Natural killer cell (primary cell): ENCODE measurements around the gene SLC51A. TPM values are rescaled to one million over a fixed set of nuclear protein-coding genes. Genes with fewer than 3 reads are reported as not detected.
"Not testable (repeated sequence)": the region's sequence is repeated elsewhere in the genome, so short reads cannot be mapped to it uniquely, and the experiment has no call there.

Experiments used
- ATAC-seq, 3 donors: fragments of 150-1000 bp in 2 of 3; fragments of 200-7000 bp in 1 of 3; cut with Tn5 transposase; 1 replicate in 1 of 3; 2 replicates in 2 of 3; pipeline ENCODE4 v1.10.0; 2021; ENCODE audit warnings: mild to moderate bottlenecking in 2 of 3, moderate library complexity in 2 of 3
- DNase-seq, 2 donors: peaks; one replicate each; pipeline versions ENCODE4 v3.0.0 to v3.0.0-alpha.2; 2013 to 2021; ENCODE audit warnings: mixed read lengths in 1 of 2
- H3K27ac ChIP-seq: one replicate; pipeline ENCODE4 v1.5.1; 2013; ENCODE audit warnings: mild to moderate bottlenecking, low read length
- H3K27me3 ChIP-seq: one replicate; pipeline ENCODE4 v1.6.1; 2013; ENCODE audit warnings: low read length; ENCODE audit not compliant: control insufficient read depth, insufficient read depth
- H3K36me3 ChIP-seq: one replicate; pipeline ENCODE4 v1.6.1; 2013; ENCODE audit warnings: low read length; ENCODE audit not compliant: control insufficient read depth, insufficient read depth
- H3K4me1 ChIP-seq: one replicate; pipeline ENCODE4 v1.6.1; 2013; ENCODE audit warnings: low read length; ENCODE audit not compliant: control insufficient read depth, insufficient read depth
- H3K4me3 ChIP-seq: one replicate; pipeline ENCODE4 v1.5.1; 2013; ENCODE audit warnings: low read length
- H3K9me3 ChIP-seq: one replicate; pipeline ENCODE4 v1.6.1; 2013; ENCODE audit warnings: low read length; ENCODE audit not compliant: control insufficient read depth, insufficient read depth
- H3K27ac Mint-ChIP-seq, 2 donors: one replicate each; pipeline ENCODE4 v1.8.0; 2022; ENCODE audit warnings: mild to moderate bottlenecking in 2 of 2, mixed read lengths in 2 of 2, moderate library complexity in 1 of 2
- H3K27me3 Mint-ChIP-seq, 2 donors: one replicate each; pipeline ENCODE4 v1.8.0; 2022; ENCODE audit warnings: low read depth in 2 of 2, mixed read lengths in 2 of 2
- H3K36me3 Mint-ChIP-seq: one replicate; pipeline ENCODE4 v1.8.0; 2022; ENCODE audit warnings: mixed read lengths
- H3K4me1 Mint-ChIP-seq, 2 donors: one replicate each; pipeline ENCODE4 v1.8.0; 2022; ENCODE audit warnings: mixed read lengths in 2 of 2
- H3K4me3 Mint-ChIP-seq: one replicate; pipeline ENCODE4 v1.8.0; 2022; ENCODE audit warnings: mild to moderate bottlenecking, moderate library complexity, mixed read lengths
- H3K9me3 Mint-ChIP-seq, 2 donors: one replicate each; pipeline ENCODE4 v1.8.0; 2022; ENCODE audit warnings: mixed read lengths in 2 of 2
- WGBS: methylation state at CpG from one replicate; pipeline ENCODE4 v1.1.7; 2013; ENCODE audit warnings: missing lambda C conversion rate; ENCODE audit not compliant: insufficient coverage; 5-methylcytosine and 5-hydroxymethylcytosine counted together
- intact Hi-C: fragments of 100-400 bp; cut with micrococcal nuclease; formaldehyde crosslinking; loops from one replicate; pipeline ENCODE4 v1.14.2; 2022
- total RNA-seq, 4 donors: library from RNA; stranded (reverse); fragments of 120-200 nt in 1 of 4; gene quantifications; one replicate each; pipeline versions ENCODE4 v1.2.3 to v1.2.4, GENCODE V29; 2013 to 2022
- TF ChIP-seq, protein P1 (sequence below): fragments of 200-600 bp; IDR thresholded peaks from one replicate; pipeline ENCODE4 v1.8.0; 2022; ENCODE audit warnings: antibody characterized with exemption

SLC51A gene
- total RNA-seq = not detected
- total RNA-seq (2013) = not detected

DNA sequence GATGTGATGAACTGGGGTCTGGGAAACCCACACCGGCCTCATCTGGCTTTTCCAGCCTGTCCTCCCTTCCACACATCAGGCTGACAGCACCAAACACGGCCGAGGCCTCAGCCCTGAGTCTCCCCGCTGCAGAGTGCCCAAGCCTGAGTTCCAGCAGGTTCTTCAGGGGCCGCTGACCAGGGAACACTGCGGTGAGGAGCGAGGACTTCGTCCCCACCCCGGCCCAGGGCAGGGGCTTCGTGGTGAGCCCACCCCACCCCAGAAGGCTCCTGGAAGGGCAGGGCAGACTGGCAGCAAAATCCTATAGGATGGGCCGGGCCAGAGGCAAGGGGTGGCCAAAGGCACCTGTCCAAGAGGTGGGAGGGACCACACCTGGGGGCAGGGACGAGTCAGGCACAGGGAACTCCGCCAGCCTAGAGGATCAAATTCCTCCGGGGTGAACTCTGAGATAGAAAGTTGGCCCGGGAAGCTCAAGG, at the start of gene SLC51A:
Gene SLC51A, plus strand, starts transcription at position 446 of the 476 bp plus-strand sequence. CDS start 179 bp downstream, outside the sequence.
- Mint-ChIP-seq H3K4me3 (peak within 1 kb of the TSS; percentile 7), H3K9me3 (no peaks in the 10 kb centered on the region)
- no peak within 1 kb of the TSS for H3K27ac ChIP-seq

GRCh38 chr3:196166741-196167140, 49.6 kb upstream of the SLC51A start:
- WGBS = 95% methylated on average over 7 of the region's 7 CpGs
- Histone ChIP-seq H3K4me1 (peaks cover 9% of the 10 kb centered on the region), H3K27me3 (no peaks in the 10 kb centered on the region), H3K36me3 (no peaks in the 10 kb centered on the region), H3K4me3 (no peak overlapping the region), H3K27ac (no peak overlapping the region), H3K9me3 (no peaks in the 10 kb centered on the region)
- H3K27me3 Mint-ChIP-seq = no peaks in the 10 kb centered on the region
- H3K27ac Mint-ChIP-seq = no peak overlapping the region
- no peaks in the 10 kb centered on the region for H3K4me1 Mint-ChIP-seq
- no peaks in the 10 kb centered on the region for H3K9me3 Mint-ChIP-seq
- DNase-seq = no peak
- ATAC-seq = no peak
- H3K4me3 Mint-ChIP-seq = no peak overlapping the region
- intact Hi-C loops = no loop called here
- H3K36me3 Mint-ChIP-seq = no peaks in the 10 kb centered on the region
- TF ChIP-seq, protein P1, sequence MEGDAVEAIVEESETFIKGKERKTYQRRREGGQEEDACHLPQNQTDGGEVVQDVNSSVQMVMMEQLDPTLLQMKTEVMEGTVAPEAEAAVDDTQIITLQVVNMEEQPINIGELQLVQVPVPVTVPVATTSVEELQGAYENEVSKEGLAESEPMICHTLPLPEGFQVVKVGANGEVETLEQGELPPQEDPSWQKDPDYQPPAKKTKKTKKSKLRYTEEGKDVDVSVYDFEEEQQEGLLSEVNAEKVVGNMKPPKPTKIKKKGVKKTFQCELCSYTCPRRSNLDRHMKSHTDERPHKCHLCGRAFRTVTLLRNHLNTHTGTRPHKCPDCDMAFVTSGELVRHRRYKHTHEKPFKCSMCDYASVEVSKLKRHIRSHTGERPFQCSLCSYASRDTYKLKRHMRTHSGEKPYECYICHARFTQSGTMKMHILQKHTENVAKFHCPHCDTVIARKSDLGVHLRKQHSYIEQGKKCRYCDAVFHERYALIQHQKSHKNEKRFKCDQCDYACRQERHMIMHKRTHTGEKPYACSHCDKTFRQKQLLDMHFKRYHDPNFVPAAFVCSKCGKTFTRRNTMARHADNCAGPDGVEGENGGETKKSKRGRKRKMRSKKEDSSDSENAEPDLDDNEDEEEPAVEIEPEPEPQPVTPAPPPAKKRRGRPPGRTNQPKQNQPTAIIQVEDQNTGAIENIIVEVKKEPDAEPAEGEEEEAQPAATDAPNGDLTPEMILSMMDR = no peak

More for the DNA sequence above, at the start of gene SLC51A:
- Histone ChIP-seq H3K9me3 (no peaks in the 10 kb centered on the region), H3K36me3 (no peaks in the 10 kb centered on the region), H3K27me3 (no peaks in the 10 kb centered on the region), H3K4me3 (no peak within 1 kb of the TSS), H3K4me1 (peaks cover 21% of the 10 kb centered on the region)
- DNase-seq (no peak), ATAC-seq (no peak)
- TF ChIP-seq, protein P1 = no peak
- 82% methylated on average over 15 of the region's 15 CpGs for WGBS
- intact Hi-C loops = no loop called here
- Mint-ChIP-seq H3K27me3 (no peaks in the 10 kb centered on the region), H3K36me3 (no peaks in the 10 kb centered on the region), H3K27ac (peak within 1 kb of the TSS in 1 of 2 donors; percentile 15), H3K4me1 (peaks cover 14 to 16% of the 10 kb centered on the region in 2 donors)

DNA sequence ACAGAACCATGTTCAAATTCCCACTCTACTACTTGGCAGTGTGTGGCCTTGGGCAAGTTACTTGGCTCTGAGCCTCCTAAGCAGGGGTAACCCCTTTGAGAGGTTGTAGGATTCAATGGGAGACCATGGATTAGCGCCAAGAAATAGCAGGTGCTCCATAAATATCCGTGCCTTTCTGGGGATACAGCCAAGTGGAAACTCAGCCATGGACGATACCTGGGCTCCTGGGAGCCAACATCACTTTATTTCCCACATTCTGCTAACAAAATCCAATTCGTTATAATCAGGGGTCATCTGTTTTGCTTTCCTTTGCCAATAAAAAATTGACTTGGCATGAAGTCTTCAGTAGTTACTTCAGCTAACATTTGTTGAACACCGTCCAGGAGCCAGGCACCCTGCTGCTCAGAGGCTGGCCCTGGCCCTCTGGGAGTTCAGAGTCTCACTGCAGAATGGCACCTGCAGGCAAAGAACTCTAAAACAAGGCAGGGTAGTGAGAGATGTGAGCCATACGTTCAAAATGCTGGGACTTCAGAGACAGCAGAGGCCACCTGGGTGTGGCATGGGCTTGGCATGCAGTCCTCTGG, 47.4 kb upstream of the SLC51A start:
- DNase-seq (no peak), ATAC-seq (no peak)
- TF ChIP-seq, protein P1 = no peak
- intact Hi-C loops = no loop called here
- H3K36me3 Mint-ChIP-seq = no peaks in the 10 kb centered on the region
- H3K27ac Mint-ChIP-seq = no peak overlapping the region
- 90% methylated on average over 6 of the region's 6 CpGs for WGBS
- Histone ChIP-seq H3K9me3 (no peaks in the 10 kb centered on the region), H3K27me3 (no peaks in the 10 kb centered on the region), H3K4me3 (no peak overlapping the region), H3K27ac (no peak overlapping the region), H3K36me3 (no peaks in the 10 kb centered on the region), H3K4me1 (peaks cover 3% of the 10 kb centered on the region)
- no peaks in the 10 kb centered on the region for H3K4me1 Mint-ChIP-seq
- H3K9me3 Mint-ChIP-seq = no peaks in the 10 kb centered on the region
- H3K27me3 Mint-ChIP-seq = no peaks in the 10 kb centered on the region
- H3K4me3 Mint-ChIP-seq = no peak overlapping the region

GRCh38 chr3:196169836-196170240, 46.5 kb upstream of the SLC51A start:
- H3K9me3 Mint-ChIP-seq = no peaks in the 10 kb centered on the region
- H3K27me3 ChIP-seq = no peaks in the 10 kb centered on the region
- no peak overlapping the region for H3K27ac Mint-ChIP-seq
- H3K4me3 ChIP-seq = no peak overlapping the region
- ATAC-seq = no peak
- H3K9me3 ChIP-seq = no peaks in the 10 kb centered on the region
- 84% methylated on average over 5 of the region's 5 CpGs for WGBS
- intact Hi-C loops = no loop called here
- no peaks in the 10 kb centered on the region for H3K4me1 ChIP-seq
- no peak overlapping the region for H3K4me3 Mint-ChIP-seq
- H3K27me3 Mint-ChIP-seq = no peaks in the 10 kb centered on the region
- TF ChIP-seq, protein P1 = no peak
- no peaks in the 10 kb centered on the region for H3K36me3 Mint-ChIP-seq
- H3K4me1 Mint-ChIP-seq = no peaks in the 10 kb centered on the region
- no peaks in the 10 kb centered on the region for H3K36me3 ChIP-seq
- DNase-seq = no peak
- no peak overlapping the region for H3K27ac ChIP-seq

DNA sequence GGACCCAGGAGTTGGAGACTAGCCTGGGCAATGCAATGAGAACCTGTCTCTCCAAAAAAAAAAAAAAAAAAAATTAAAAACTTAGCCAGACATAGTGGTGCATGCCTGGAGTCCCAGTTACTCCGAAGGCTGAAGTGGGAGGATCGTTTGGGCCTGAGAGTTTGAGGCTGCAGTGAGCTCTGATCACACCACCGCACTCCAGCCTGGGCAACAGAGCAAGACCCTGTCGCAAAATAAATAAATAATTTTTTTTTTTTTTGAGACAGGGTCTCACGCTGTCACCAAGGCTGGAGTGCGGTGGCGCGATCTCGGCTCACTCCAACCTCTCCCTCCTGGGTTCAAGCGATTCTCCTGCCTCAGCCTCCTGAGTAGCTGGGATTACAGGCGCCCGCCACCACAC, 46.0 kb upstream of the SLC51A start:
- 99% methylated on average over 12 of the region's 12 CpGs for whole genome bisulfite sequencing
- H3K27ac Mint-ChIP-seq, H3K36me3 Mint-ChIP-seq, H3K9me3 Mint-ChIP-seq, H3K9me3 ChIP-seq, H3K4me3 ChIP-seq, H3K36me3 ChIP-seq, H3K4me1 Mint-ChIP-seq, H3K4me3 Mint-ChIP-seq, intact Hi-C loops, DNase-seq, H3K27ac ChIP-seq, H3K27me3 Mint-ChIP-seq, H3K4me1 ChIP-seq, H3K27me3 ChIP-seq, ATAC-seq: not testable (repeated sequence)
